ENCODE data around the gene SVIL.
"Not testable (repeated sequence)": the region's sequence is repeated elsewhere in the genome, so short reads cannot be mapped to it uniquely, and the experiment has no call there.

SVIL gene

DNA sequence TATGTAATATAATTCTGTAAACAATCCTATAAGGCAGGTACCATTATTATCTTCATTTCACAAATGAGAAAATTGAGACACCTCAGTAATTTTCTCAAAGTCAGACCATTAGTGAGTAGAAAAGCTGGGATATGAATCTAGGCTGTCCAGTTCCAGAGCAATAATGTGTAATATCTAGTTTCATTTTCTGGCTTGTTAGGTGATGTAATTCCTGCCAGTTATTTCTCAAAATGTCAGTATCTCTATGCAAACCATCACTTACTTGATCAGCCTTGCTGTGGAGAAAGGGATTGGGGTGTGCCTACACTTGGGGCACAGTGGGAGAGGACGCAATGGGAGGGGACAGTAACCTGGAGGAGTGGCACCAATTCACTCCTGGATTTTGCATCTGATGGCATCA, 188.4 kb downstream of the SVIL start:
- no peak for DNase-seq

DNA sequence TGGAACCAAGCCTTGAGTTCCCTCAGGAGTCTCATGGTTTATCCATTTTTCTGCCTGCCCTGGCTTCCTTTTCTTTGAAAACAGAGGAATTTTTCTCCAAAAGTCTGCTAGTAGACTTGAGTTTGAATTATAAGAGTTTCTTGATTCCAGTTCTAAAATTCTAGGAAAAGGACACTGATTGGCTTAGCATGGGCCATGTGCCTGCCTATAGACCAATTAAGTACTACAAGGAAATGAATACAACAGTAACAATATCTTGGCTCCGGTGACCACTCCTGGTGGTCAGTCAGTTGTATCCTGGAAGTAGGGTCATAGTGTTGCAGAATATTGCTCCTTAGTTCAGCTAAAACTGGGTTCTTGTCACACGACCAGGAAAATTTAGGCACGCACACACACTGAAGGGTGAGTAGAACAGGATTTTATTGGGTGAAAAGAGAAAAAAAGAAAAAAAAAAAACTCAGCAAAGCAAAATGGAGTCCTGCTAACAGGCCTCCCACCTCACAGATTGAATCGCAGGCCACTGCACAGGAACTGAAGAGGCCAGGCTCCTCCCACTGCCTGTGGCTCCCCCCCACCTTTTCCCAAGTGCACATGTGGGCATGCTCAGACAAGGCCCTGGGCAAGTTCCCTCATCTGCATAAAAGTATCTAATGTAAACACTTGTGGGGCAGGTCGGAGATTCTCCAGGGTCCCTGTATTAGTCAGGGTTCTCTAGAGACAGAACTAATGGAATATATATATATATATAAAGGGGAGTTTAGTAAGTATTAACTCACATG, 190.8 kb downstream of the SVIL start:
- DNase-seq = no peak

DNA sequence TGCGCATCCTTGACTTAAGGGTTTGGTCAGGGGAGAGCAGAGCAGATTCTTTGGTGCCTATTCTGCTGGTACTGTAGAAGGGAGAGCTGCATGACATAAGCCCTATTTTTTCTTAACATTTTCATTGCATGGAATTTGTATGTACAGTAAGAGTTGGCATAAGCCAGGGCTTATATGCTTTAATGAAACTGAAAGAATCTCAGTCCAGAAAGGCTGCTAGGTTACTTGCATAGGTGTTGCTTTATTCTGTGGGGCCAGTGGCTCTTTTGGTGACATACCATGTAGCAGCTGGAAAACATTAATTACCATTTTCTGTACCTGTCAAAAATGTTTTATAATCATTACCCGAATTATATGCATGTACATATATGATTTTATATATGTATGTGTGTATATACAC, 193.8 kb downstream of the SVIL start:
- no peak for DNase-seq

GRCh38 chr10:29439005-29439404, 195.8 kb downstream of the SVIL start:
- DNase-seq = not testable (repeated sequence)

GRCh38 chr10:29438271-29438670, 196.5 kb downstream of the SVIL start:
- DNase-seq = no peak

- no peak for DNase-seq
Observed at GRCh38 chr10:29437871-29438270, 196.9 kb downstream of the SVIL start.

GRCh38 chr10:29435809-29436501, 198.8 kb downstream of the SVIL start:
- no peak for DNase-seq

DNA sequence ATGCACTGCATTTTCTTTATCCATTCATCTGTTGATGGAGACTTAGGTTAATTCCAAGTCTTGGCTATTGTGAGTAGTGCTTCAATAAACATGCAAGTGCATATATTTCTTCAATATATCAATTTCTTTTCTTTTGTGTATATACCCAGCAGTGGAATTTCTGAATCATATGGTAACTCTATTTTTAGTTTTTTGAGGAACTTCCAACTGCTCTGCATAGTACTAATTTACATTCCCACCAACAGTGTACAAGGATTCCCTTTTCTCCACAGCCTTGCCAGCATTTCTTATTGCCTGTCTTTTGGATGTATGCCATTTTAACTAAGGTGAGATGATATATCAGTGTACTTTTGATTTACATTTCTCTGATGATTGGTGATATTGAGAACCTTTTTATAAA, 200.7 kb downstream of the SVIL start:
- no peak for DNase-seq

- DNase-seq = no peak
Observed at GRCh38 chr10:29431711-29432110, 203.1 kb downstream of the SVIL start.

GRCh38 chr10:29430101-29430500, 204.7 kb downstream of the SVIL start:
- no peak for DNase-seq

DNA sequence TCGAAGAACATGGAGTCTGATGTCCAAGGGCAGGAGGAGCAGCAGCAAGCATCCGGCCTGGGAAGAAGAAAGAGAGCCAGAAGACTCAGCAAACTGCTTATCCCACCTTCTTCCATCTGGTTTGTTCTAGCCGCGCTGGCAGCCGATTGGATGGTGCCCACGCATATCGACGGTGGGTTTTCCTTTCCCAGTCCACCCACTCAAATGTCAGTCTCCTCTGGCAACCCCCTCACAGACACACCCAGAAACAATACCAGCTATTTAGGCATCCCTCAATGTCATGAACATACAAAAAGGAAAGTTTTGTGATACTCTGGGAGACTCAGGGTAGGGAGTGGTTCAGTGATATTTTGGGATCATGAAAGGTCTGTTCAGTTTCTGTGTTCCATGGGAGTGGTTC, 206.3 kb downstream of the SVIL start:
- DNase-seq = no peak

DNA sequence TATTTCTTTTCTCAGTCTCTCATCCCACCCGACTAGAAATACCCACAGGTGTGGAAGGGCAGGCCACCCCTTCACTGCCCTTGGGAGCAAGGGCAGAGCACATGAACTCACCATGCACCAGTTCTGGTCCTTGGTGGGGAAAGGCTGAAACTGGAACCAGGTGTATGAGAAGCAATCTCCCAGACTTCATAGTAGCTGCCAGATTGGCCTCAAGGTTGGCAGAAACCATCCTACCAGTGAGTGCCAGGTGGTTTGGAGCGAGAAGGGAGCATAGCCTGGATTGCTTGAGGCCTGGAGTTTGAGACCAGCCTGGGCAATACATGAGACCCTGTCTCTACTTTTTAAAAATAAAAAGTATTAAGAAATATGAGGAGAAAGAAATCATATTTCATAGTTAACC, 207.1 kb downstream of the SVIL start:
- no peak for DNase-seq

- no peak for DNase-seq
Observed at GRCh38 chr10:29426420-29426819, 208.4 kb downstream of the SVIL start.

- no peak for DNase-seq
Observed at GRCh38 chr10:29424017-29424416, 210.8 kb downstream of the SVIL start.

GRCh38 chr10:29420744-29421143, 214.0 kb downstream of the SVIL start:
- no peak for DNase-seq

GRCh38 chr10:29417324-29417723, 217.4 kb downstream of the SVIL start:
- DNase-seq = no peak

GRCh38 chr10:29415876-29416275, 218.9 kb downstream of the SVIL start:
- no peak for DNase-seq

GRCh38 chr10:29414501-29414900, 220.3 kb downstream of the SVIL start:
- no peak for DNase-seq

DNA sequence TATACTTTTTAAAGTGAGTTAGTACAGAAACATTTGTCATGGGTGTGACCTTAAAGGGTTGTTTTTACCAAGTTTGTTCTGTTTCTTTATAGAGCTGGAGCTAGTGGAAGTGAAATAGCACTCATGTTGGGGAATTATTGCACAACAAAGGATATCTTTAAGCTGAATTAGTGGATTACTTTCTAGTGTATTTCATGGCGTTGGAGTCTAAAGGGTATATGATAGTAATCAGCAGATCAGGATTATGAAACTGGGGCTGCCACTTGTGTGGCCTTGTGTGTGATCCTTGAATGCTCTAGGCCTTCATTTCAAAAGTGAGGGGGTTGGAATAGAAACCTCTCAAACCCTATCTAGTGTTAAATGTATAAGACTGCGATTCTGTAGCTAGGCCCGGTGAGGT, 222.3 kb downstream of the SVIL start:
- no peak for DNase-seq

- DNase-seq = no peak
Observed at GRCh38 chr10:29411666-29412315, 223.0 kb downstream of the SVIL start.

DNA sequence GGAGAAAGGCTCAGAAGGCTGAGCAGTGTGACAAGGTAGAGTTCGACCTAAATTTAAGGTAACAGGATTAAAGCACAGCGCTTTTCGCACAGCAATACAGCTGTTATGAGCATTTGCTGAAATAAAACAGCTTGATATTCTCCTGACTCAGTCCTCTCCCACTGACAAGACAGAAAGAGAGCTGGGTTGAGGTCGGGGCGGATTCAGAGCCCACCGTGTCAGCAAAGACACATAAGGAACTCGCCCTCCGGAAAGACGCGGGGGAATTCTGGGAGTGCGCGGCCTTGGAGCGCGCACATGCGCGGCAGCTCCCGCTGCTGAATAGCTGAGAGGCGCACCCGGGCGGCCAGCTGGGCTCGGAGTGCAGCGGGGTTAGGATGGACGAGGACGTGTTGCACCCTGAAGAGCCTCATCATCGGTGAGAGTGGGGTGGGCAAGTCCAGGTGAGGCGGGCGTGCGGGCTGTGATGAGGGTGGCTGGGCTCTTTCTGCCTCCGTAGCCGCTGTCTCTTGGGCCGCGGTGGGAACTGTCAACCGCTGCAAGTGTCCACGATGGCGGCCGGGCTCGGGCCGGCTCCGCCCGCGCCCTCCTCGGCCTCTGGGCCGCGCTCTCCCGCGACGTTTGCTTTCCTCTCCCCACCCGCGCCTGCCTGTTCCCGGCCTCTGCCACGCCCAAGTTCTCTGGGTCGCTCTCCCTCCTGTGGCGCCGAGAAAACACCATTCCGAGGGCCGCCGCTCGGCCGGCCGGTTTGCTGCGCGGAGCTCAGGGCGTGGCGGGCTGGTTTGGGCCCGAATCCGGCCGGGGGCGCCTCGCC, 225.3 kb downstream of the SVIL start:
- DNase-seq = peak; percentile 42

DNA sequence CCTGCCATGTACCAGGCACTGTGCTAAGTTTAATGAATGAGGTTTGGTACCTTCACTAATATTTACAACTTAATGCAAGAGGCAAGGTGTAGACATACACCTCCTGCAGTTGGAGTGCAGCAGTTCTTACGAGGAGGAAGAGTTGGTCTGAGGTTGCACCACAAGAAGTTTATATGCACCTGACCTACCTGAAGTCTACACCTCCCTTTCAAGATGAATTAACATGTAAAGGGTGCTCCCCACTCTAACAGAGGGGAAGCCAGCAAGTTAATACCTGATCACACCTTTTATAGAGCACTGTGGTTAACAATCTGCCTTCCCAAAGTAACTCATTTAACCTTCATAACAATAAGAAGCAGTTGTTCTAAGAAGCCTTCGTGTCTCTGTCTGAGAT, 225.9 kb downstream of the SVIL start:
- no peak for DNase-seq

Measured in activated naive CD4-positive, alpha-beta T cell treated with anti-CD3 and anti-CD28 coated beads, Interleukin-2, amount 50 U/mL, for 16 hours (primary cell).